Measurements from ENCODE around the gene HIRA.
"Not testable (repeated sequence)": the region's sequence is repeated elsewhere in the genome, so short reads cannot be mapped to it uniquely, and the experiment has no call there.

HIRA gene

DNA sequence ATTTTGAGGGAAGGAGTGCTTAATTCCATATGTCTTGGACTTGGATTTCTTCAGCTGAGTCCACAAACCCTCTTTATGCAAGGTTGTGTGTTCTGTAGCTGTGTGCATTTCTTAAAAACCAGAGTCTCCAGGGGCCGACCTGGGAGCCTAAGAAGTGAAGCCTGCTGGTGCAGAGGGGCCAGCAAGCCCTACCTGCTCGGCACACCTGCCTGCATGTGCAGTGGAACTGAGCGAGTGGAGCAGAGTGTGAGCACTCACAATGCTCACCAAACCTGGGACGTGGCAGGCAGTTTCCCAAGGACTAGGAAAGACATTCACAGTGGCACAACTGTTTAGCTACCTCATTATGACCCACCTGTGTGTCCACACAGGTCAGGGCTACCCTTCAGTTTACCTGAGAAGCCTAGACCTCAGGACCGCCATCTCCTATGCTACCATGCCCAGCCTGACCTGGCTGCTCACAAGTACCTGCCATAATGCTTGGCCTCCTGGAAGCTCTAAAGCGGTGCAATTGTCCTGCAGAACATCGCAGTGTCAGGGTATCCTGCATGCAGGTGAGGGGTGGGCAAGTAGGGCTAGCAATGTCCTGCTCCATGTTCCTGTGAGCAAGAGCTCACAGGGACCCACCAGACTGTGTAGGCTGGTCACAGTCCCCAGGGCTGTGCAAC is 12.1 kb upstream of the HIRA start:
- DNase-seq (ENCODE audit: low spot score): no peak

DNA sequence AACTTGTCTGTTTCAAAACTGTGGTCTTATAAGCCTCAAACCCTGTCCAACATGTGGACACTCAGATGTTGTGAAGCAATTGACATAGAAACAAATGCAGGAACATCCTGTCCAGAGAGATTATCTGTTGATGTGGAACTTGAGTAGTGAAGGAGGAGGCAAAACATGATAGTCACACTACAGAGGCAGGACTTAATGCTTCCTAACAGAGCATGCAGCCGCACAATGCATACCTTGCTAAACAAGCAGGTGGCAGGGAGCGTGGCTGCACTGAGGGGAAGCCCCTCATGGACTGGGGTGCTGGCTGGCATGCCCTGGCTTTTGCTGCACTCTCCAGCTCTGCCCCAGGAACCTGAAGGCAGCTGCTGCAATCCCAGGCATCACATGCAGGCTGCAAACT is 10.6 kb upstream of the HIRA start:
- no peak for DNase-seq (ENCODE audit: low spot score)

DNA sequence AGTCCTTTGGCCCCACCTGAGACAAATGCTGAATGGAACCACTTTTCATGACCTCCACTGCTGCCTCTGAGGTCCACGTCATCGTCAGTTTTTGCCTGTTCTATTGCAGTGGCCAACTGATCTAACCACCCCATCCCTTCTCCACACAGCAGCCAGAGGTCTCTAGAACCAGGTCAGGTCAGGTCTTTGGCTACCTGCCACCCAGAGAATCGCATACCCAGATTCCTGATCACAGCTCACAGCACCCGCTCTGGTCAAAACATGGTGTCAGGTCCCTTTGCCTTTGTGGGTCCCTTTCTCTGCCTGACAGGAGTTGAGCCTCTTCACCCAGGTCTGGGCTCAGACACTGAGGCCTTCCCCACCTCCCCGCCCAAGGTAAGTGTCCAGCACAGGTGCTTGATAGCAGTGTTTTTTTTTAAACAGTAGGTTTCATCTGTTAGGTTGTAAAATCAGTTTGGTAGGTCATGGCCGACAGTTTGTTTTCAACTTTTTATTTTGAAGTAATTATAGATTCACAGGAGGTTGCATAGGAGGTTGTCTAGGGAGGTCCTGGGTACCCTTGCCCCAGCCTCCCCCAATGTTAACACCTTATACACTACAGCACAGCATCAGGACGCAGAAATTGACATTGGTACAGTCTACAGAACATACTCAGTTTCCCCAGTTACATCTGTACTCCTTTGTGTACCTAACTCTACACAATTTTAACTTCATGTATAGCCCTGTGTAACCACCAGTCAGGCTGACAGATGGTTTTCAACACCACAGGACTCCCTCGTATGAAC is 9.1 kb upstream of the HIRA start:
- DNase-seq (ENCODE audit: low spot score): no peak

DNA sequence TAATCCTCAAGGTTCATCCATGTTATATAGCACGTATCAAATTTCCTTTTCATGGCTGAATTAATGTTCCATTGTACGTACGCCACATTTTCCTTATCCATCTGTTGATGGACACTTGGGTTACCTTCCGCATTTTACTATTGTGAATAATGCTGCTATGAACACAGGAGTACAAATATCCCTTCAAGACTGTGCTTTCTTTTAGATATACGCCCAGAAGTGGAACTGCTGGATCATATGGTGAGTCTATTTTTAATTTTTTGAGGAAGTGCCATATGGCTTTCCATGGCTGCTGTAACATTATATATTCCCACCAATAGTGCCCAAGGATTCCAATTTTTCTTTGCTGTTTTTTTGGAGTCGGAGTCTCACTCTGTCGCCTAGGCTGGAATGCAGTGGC is 6.8 kb upstream of the HIRA start:
- no peak for DNase-seq (ENCODE audit: low spot score)

DNA sequence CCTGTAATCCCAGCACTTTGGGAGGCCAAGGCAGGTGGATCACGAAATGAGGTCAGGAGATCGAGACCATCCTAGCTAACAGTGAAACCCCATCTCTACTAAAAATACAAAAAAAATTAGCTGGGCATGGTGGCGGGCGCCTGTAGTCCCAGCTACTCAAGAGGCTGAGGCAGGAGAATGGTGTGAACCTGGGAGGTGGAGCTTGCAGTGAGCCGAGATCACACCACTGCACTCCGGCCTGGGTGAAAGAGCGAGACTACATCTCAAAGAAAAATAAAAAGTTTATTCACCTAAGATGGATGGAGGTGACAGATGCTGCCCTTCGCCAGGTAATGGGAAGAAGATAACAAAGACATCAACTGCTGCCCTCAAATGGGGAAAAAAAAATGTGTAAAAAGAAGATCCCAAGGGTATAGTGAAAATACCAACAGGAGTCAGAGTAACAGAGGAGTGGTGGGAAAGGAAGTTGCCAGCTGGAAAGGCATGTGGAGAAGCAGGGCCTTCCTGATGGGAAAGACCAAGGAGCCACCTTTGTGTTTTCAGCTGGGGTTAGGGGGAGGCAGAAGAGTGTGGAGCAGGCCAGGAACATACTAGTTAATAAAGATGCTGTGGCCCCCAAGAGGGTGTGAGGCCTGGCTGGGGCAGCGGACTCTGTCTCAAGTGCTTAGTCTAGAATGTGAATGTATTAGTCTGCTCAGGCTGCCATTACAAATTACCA is 5.1 kb upstream of the HIRA start:
- DNase-seq (ENCODE audit: low spot score): not testable (repeated sequence)

DNA sequence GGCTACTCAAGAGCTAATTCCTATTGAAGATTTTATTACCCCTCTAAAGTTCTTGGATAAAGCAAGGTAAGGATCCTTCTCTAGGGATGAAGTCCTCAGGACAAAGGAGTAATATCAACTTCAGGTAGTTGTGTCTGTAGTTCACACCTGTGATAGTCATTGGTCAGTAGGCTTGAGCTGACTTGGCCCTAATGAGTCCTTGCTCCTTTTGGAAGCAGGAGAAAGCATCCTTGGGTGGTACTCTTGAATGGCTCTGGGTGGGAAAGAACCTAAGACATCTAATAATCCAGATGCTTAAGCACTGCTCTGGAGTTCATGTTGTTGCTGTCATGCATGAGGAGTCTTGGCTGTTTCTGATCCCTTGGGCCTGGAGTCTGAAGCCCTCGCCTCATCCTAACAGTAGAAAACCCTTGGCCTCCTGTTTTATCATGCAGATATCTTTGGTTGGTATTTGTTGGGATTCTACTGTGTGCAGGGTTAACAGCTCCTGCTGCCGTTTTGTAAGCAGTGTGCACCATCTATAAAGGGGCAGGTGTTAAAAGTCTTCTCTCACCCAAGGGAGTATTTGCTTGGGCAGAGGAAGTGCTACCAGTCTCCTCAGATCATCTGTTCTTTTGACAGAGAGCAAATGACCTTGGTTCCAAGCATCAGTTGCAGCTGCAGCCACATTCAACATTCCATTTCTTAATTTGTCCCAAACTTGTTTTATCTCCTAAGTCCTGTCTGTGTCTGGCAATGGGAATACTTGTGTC is 3.5 kb upstream of the HIRA start:
- DNase-seq (ENCODE audit: low spot score): no peak

DNA sequence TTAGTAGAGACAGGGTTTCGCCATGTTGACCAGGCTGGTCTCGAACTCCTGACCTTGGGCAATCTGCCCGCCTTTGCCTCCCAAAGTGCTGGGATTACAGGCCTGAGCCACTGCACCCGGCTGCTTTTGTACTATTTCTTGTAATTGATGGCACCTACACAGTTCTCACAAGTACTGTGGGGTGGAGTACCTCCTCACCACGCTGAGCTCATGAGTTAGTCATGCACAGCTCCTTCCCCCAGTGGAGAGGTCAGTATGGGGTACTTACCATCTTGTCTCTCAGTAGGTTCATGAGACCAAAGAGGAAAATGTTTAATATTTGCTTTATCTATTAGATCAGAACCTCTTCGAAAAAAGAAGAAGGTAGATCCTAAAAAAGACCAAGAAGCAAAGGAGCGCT is 2.9 kb upstream of the HIRA start:
- DNase-seq (ENCODE audit: low spot score): no peak

DNA sequence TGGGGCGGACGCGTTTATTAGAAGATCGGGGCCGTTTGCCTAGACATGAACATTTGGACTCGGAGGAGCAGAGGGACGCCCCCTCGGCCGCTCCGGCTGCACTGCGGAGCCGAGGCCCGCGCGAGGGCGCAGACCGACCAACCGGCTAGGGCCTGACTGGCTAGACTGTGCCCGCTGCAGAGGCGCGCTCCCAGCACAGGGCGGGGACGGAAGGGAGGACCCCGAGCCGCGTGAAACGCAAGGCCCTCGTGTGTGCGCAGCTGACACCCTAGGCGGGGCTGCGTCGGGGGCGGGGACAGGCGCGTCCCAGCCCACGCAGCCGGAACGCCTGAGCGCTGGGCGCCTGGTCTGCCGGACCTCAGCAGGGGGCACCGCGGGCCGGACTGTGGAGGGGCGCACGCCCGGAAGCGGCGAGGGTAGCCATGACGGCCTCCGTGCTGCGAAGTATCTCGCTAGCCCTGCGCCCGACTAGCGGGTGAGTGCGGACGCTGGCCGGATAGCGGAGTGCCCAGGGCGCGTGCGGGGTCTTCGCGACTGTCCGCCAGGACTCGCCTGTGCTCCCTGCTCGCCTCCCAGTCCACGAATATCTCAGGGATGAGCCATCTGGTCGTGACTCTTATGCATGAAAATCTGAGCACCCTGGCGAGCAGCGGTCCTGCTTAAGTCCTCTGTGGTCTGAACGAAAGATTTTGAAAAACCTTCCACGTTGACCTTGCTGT is 759 bp upstream of the HIRA start, which contains the start of gene MRPL40:
Gene MRPL40, plus strand, starts transcription at position 413 of the 719 bp plus-strand sequence. Its CDS starts 10 bp downstream, at position 423.
- DNase-seq (ENCODE audit: low spot score): peak; percentile 98

DNA sequence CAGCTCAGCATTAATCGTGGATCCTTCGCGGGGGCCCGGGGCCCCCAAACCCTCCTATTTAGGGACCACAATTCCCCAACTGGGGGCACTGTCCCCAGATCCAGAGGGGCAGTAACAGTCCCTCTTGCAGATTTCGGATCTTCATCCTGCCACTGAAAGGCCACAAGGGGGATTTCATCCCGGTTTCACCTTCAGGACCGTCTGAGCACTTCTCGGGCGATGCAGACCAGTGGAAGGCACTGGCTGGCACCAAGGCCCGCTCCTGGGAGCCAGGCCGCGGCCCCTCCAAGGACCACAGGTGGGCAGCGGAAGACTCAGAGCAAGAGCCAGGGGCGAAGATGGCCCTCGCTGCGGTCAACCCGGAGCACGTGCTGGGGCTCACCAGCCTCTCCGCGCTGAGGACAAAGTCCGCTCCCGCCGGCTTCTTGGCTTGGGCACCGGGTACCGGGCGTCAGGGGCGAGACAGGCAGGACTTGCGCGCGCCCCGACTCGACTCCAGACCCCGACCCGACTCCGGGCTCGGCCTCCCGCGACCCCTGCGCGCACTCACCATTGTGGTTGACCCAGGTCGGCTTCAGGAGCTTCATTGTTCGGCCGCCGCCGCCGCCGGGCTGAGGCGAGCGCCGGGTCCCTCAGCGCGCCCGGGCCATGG is 517 bp downstream of the HIRA start:
- DNase-seq (ENCODE audit: low spot score): no peak

DNA sequence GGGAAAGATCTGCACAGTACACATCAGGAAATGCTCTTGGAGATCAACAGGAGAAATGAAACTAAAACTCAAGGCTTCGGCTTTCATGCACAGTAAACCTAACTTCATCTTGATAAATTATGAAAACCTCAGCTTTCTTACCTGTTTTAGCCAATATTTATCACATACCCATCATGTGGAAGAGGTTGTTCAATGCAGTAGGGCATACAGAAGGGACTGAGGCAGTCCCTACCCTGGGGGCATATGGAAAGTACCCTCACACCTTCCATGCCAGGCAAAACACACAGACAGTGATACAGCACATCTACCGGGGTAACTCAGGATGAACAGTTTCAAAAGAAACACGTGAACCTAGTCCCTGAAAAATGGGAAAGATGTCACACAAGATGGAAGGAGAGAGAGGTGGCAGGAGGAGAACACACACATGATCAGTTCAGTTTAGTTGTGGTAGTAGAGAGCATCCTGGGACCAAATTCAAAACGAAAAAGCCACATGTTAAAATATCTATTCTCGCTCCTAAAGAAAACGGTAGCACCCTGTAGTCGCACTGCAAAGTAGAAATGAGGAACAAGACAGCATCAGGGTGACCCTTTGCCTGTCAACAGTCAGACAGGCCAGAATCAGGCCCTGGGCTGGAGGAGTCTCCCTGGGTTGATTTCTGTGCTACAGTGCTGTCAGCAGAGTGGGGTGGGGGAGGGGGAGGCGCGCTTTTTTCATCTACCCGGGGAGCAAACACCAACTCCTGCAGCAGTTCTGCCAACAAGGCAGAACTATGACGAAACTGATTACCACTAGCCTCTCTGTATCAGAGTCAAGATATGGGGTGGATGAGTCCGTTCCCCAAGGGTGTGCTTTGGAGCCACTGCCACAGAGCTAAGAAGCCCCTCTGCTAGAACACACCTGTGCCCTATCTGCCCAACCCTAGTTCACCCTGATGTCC is 1.3 kb downstream of the HIRA start:
- DNase-seq (ENCODE audit: low spot score): no peak

DNA sequence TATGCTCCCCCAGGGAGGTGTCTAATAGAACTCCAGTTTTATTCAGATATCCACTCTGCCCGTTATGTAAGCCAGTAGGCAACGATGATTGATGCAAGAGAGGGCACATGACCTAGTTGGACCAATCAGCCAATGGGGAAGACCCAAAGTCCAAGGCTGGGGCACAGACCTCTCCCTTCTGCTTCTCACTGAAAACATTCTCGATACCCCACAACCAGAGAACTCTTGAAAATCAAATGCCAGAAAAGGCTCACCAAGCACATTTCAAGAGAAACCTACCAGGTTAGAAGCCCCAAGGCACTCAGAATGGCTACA is 7.4 kb downstream of the HIRA start:
- no peak for DNase-seq (ENCODE audit: low spot score)

DNA sequence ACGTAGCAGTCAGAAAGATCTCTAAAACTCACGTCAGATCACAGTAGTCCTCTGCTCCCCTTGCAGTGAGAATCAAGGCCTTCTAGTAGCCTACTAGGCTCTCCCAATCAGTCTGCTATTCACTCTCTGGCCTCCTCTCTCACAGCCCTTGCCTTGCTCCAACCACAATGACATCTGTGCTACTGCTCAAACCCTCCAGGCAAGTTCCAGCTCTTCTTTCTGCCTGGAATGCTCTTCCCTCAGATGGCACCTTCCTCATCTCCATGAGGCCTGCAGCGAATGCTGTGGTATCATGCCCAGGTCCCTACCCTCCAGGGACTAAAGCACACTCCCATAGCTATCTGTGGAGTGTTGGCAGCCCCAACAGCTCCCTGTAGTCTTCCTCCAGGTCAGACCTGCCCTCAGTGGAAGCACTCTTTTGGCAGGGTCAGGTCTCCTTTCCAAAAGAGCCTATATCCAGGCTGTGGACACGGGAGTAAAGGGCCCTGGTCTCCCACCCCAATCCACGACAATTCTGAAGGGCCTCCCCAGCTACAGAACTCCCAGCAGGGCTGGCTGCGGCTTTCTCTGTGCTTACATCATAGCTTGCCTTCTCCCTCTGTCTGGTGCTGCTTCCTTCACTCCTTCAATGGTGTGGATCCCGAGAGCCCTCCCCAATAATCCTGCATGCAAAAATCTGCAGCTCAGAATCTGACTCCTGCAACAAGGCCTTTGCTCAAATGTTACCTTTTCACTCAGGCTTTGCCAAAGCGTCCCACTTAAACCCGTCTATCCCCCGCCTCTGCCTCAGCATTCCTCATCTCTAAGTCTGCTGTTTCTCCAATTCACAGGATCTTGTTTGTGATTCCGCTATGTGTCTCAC is 8.9 kb downstream of the HIRA start:
- no peak for DNase-seq (ENCODE audit: low spot score)

DNA sequence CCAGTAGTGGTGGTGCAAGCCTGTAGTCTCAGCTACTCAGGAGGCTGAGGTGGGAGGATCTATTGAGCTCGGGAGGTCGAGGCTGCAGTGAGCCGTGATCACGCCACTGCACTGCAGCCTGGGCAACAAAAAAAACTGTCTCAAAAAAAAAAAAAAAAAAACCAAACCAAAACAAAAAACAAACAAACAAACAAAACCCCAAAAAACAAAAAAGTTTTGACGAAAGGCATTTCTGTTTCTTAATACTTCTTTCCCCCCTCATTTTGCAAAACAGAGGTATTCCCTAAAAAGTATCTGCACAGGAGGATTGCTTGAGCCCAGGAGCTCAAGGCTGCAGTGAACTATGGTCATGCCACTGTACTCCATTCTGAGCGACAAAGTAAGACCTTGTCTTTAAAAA is 11.2 kb downstream of the HIRA start:
- no peak for DNase-seq (ENCODE audit: low spot score)

DNA sequence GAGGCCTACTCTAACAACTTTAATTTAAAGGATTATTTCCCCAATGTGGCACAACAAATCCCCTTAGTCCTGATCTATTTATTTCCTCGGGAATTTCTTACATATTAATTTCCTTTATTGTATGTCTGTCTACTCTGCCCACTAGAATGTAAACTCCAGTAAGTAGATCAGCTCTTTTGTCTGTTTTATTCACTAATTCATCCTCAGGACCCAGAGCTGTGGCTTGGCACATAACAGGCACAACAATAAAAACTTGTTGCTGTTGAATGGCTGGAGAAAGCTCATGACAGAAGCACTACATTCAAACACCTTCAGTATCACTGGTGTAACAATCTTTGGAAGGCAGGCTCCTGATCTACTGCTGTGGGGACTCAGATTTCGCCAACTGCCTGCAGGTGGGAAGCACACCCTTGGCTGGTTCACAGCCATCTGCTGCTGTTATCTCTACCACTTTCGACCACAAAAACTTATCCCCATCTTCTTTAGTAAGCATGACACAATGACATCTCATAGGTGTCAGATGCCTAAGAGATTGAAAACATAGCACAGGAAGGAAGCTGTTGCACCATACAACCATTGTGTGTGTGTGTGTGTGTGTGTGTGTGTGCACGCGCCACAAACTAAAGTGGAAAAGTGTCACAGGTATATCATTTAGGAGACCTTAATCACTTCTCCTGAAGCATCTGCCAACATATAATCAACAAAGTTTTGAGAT is 11.9 kb downstream of the HIRA start:
- no peak for DNase-seq (ENCODE audit: low spot score)

DNA sequence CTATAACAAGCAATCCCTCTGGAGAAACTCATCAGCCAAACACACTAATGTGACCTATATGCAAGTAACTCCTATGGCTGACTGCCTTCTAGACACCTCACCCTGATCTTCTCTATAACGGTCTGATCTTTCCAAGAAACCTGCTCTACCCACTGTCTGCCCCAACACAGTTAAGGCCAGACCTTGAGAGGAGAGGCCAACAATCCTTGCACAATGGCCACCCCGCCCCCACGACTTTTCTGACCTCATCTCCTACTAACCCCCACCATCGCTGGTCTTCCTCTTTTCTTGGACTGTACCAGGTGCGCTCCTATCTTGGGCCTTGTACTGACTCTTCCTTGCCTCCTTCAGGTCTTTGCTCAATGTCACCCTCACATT is 12.5 kb downstream of the HIRA start:
- no peak for DNase-seq (ENCODE audit: low spot score)

DNA sequence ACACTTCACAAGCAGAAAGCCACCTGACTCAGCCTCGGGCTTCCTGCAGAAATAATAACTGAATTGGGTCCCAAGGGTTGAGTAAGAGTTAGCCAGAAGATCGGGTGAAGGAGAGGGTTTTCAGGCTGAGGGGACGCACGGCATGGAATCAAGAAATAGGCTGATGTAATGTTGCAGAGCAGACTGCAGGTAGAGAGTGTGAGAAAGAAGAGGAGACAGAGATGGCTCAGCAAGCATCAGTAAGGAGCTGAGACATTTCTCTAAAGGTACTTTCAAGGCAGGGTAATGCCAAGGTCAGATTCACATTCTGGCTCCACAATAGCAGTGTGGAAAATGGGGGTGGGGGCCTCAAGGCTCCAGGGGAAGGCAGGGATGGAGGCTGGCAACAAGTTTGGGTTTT is 18.6 kb downstream of the HIRA start:
- no peak for DNase-seq (ENCODE audit: low spot score)

DNA sequence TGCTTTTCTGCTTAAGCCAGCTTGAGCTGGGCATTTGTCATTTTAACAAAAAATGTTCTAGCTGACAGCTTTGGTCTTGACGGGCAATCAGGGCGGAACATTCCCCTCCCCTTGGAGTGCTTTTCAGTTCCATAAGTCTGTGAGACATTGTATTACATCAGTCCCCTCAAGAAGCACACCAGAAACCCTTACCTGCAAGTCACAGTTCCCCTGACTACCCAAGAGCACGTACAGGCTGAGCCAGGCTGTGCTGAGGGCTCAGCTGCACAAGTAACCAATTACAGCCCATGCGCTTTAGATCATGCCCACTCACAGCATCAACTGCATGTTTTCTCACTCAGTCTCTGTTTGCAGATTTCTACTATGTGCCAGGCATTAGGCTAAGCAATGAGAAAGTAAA is 19.1 kb downstream of the HIRA start:
- DNase-seq (ENCODE audit: low spot score): peak; percentile 27

DNA sequence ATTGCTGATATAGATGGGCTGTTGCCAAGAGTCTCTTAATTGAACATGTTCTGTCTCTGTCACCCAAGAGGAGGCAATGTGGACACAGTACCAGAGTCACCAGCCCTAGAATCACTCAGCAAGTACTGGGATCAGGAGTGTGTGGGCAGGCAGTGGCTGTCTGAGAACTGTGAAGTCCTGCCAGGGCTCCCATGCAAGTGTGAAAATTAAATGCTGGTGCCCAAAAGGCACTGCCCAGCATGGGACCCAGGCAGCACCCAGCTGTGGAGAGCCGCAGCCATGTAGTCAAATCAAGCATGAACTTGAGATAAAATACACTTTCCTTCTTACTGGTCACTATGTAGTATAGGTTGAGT is 19.9 kb downstream of the HIRA start:
- no peak for DNase-seq (ENCODE audit: low spot score)
